Esophagus squamous epithelium (tissue), 5 donors: Measurements from ENCODE around the gene KIAA1217. TPM values are rescaled to one million over a fixed set of nuclear protein-coding genes. Genes with fewer than 3 reads are reported as not detected.
A peak's percentile ranks its signal among the peaks of the same experiment; 100 is the strongest.

Experiments used
- DNase-seq: peaks from one replicate; lab custom pipeline; 2025; lab: John Stamatoyannopoulos, UW
- H3K27ac ChIP-seq, 4 donors: fragments of 200-600 bp; sonication (generic); one replicate each; pipeline ENCODE4 v1.5.1; 2016 to 2019; ENCODE audit warnings: mild to moderate bottlenecking in 1 of 4
- H3K27me3 ChIP-seq, 4 donors: fragments of 200-600 bp; sonication (generic); 1 replicate in 3 of 4; 2 replicates in 1 of 4; pipeline versions ENCODE4 v1.5.1 to v1.6.0; 2017 to 2021; ENCODE audit warnings: antibody characterized with exemption in 1 of 4
- H3K36me3 ChIP-seq, 3 donors: fragments of 200-600 bp; sonication (generic); one replicate each; pipeline ENCODE4 v1.5.1; 2016 to 2019
- H3K4me1 ChIP-seq, 3 donors: fragments of 200-600 bp; sonication (generic); one replicate each; pipeline ENCODE4 v1.5.1; 2017 to 2019
- H3K4me3 ChIP-seq, 4 donors: fragments of 200-600 bp; sonication (generic); 1 replicate in 3 of 4; 2 replicates in 1 of 4; pipeline ENCODE4 v1.5.1; 2016 to 2019; ENCODE audit warnings: mild to moderate bottlenecking in 2 of 4, moderate library complexity in 1 of 4
- H3K9me3 ChIP-seq, 3 donors: fragments of 200-600 bp; sonication (generic); one replicate each; pipeline ENCODE4 v1.5.1; 2016 to 2019
- CTCF ChIP-seq, 6 experiments: fragments of 450-650 bp in 4 of 6; fragments of 200-600 bp in 2 of 6; sonication (generic) in 2 of 6; IDR thresholded peaks; one replicate each; pipeline ENCODE4 v1.5.1; 2016 to 2019; ENCODE audit warnings: antibody characterized with exemption in 6 of 6, mild to moderate bottlenecking in 4 of 6, moderate library complexity in 4 of 6
- POLR2A ChIP-seq, 4 donors: fragments of 450-650 bp; IDR thresholded peaks; one replicate each; pipeline ENCODE4 v1.6.1; 2017; ENCODE audit warnings: antibody characterized with exemption in 4 of 4, mild to moderate bottlenecking in 4 of 4, moderate library complexity in 3 of 4
- WGBS, 2 donors: methylation state at CpG; one replicate each; pipeline ENCODE4 v1.1.5; 2018; 5-methylcytosine and 5-hydroxymethylcytosine counted together
- intact Hi-C: fragments of 100-400 bp; cut with DNase I; formaldehyde crosslinking; loops from one replicate; pipeline ENCODE4 v1.15.0; 2022
- total RNA-seq, 4 donors: library from RNA; depleted of rRNA; stranded (reverse); fragments of >200 nt; gene quantifications; one replicate each; pipeline ENCODE4 v1.1.0, GENCODE V29; 2016
- donor health status: DM: yes; HTN: yes; CAD: no.

The KIAA1217 gene
- total RNA-seq, 4 donors from 2014 or later = 56.2 to 67.6 (median 66.2) TPM

GRCh38 chr10:24452030-24452429 is 243.1 kb downstream of the KIAA1217 start:
- H3K4me1 ChIP-seq = peaks cover 5 to 50% (median 11%) of the 10 kb centered on the region in 3 donors
- peaks cover 0 to 37% (median 0%) of the 10 kb centered on the region in 3 donors for H3K36me3 ChIP-seq
- TF ChIP-seq POLR2A (IDR thresholded peaks at IDR 0.05) = no peak
- TF ChIP-seq CTCF (IDR thresholded peaks at IDR 0.05) = no peak
- H3K27me3 ChIP-seq = no peaks in the 10 kb centered on the region
- no peak for DNase-seq
- H3K4me3 ChIP-seq = no peak overlapping the region
- 81 to 89% methylated on average over 8 of the region's 8 CpGs for WGBS, 2 donors
- intact Hi-C loops = no loop called here
- H3K9me3 ChIP-seq = no peaks in the 10 kb centered on the region
- no peak overlapping the region for H3K27ac ChIP-seq

- intact Hi-C loops = no loop called here
- TF ChIP-seq CTCF (IDR thresholded peaks at IDR 0.05) (no peak), POLR2A (IDR thresholded peaks at IDR 0.05) (no peak)
- Histone ChIP-seq H3K9me3 (no peaks in the 10 kb centered on the region), H3K27me3 (no peaks in the 10 kb centered on the region), H3K4me3 (no peak overlapping the region), H3K4me1 (peaks cover 5 to 60% (median 21%) of the 10 kb centered on the region in 3 donors), H3K27ac (peak overlapping the region in 2 of 4 donors; percentile 25 to 49), H3K36me3 (peaks cover 0 to 26% (median 0%) of the 10 kb centered on the region in 3 donors)
- no peak for DNase-seq
Measured at GRCh38 chr10:24453404-24453830, 244.5 kb downstream of the KIAA1217 start.

GRCh38 chr10:24453973-24454372 is 245.0 kb downstream of the KIAA1217 start:
- Histone ChIP-seq H3K4me3 (no peak overlapping the region), H3K4me1 (peaks cover 5 to 58% (median 18%) of the 10 kb centered on the region in 3 donors), H3K9me3 (no peaks in the 10 kb centered on the region), H3K36me3 (peaks cover 0 to 32% (median 0%) of the 10 kb centered on the region in 3 donors), H3K27me3 (no peaks in the 10 kb centered on the region), H3K27ac (no peak overlapping the region)
- intact Hi-C loops = no loop called here
- TF ChIP-seq CTCF (IDR thresholded peaks at IDR 0.05) (no peak), POLR2A (IDR thresholded peaks at IDR 0.05) (no peak)
- 74% methylated on average over 4 of the region's 4 CpGs for WGBS, 2 donors
- DNase-seq = no peak

- no peak for DNase-seq
- Histone ChIP-seq H3K4me3 (no peak overlapping the region), H3K9me3 (no peaks in the 10 kb centered on the region), H3K36me3 (peaks cover 0 to 47% (median 0%) of the 10 kb centered on the region in 3 donors), H3K27me3 (no peaks in the 10 kb centered on the region), H3K27ac (peak overlapping the region; percentile 68 to 78 (median 74)), H3K4me1 (peaks cover 4 to 45% (median 18%) of the 10 kb centered on the region in 3 donors)
- TF ChIP-seq CTCF (IDR thresholded peaks at IDR 0.05) = no peak
- no peak for TF ChIP-seq POLR2A (IDR thresholded peaks at IDR 0.05)
- intact Hi-C loops = no loop called here
- 43 to 66% methylated on average over 4 of the region's 4 CpGs for WGBS, 2 donors
Measured at GRCh38 chr10:24455447-24455846, 246.5 kb downstream of the KIAA1217 start.

- intact Hi-C loops = no loop called here
- Histone ChIP-seq H3K36me3 (peaks cover 0 to 48% (median 0%) of the 10 kb centered on the region in 3 donors), H3K27me3 (no peaks in the 10 kb centered on the region), H3K4me1 (peaks cover 0 to 45% (median 18%) of the 10 kb centered on the region in 3 donors), H3K4me3 (no peak overlapping the region), H3K9me3 (no peaks in the 10 kb centered on the region), H3K27ac (peak overlapping the region; percentile 68 to 78 (median 74))
- 21 to 51% methylated on average over 4 of the region's 4 CpGs for WGBS, 2 donors
- TF ChIP-seq CTCF (IDR thresholded peaks at IDR 0.05) (no peak), POLR2A (IDR thresholded peaks at IDR 0.05) (no peak)
- no peak for DNase-seq
Measured at GRCh38 chr10:24456322-24456721, 247.4 kb downstream of the KIAA1217 start.
